GM21515 (cell line): ENCODE data around the gene SYT6.
"Not testable (repeated sequence)": the region's sequence is repeated elsewhere in the genome, so short reads cannot be mapped to it uniquely, and the experiment has no call there.

Experiments
- ATAC-seq: cut with Tn5 transposase; IDR thresholded peaks from one replicate; pipeline ENCODE4 v1.9.1; 2021; ENCODE audit not compliant: unreplicated experiment

SYT6 gene

GRCh38 chr1:114075546-114076242, 78.0 kb downstream of the SYT6 start:
- no peak for ATAC-seq

- no peak for ATAC-seq
Observed at GRCh38 chr1:114075105-114075504, 78.6 kb downstream of the SYT6 start.

GRCh38 chr1:114072246-114072645, 81.4 kb downstream of the SYT6 start:
- ATAC-seq: no peak

GRCh38 chr1:114069762-114070161, 83.9 kb downstream of the SYT6 start:
- ATAC-seq: not testable (repeated sequence)

- ATAC-seq: not testable (repeated sequence)
Observed at GRCh38 chr1:114068684-114069083, 85.0 kb downstream of the SYT6 start.

- not testable (repeated sequence) for ATAC-seq
Observed at GRCh38 chr1:114065671-114066070, 88.0 kb downstream of the SYT6 start.

GRCh38 chr1:114063544-114063943, 90.1 kb downstream of the SYT6 start:
- no peak for ATAC-seq

- no peak for ATAC-seq
Observed at GRCh38 chr1:114062477-114063099, 91.1 kb downstream of the SYT6 start.

GRCh38 chr1:114061121-114061830, 92.4 kb downstream of the SYT6 start:
- ATAC-seq: no peak

- ATAC-seq: not testable (repeated sequence)
Observed at GRCh38 chr1:114058236-114058635, 95.4 kb downstream of the SYT6 start.

- no peak for ATAC-seq
Observed at GRCh38 chr1:114054148-114054547, 99.5 kb downstream of the SYT6 start.

- ATAC-seq: no peak
Observed at GRCh38 chr1:114048232-114048631, 105.4 kb downstream of the SYT6 start.

- no peak for ATAC-seq
Observed at GRCh38 chr1:114043548-114043947, 110.1 kb downstream of the SYT6 start.

GRCh38 chr1:114043054-114043453, 110.6 kb downstream of the SYT6 start:
- no peak for ATAC-seq

GRCh38 chr1:114040273-114041015, 113.2 kb downstream of the SYT6 start:
- no peak for ATAC-seq
